HL-60 (cell line): ENCODE measurements around the gene CYP26A1.

Source experiments
- CTCF ChIP-seq: IDR thresholded peaks from one replicate; pipeline ENCODE4 v1.5.1; 2011; ENCODE audit warnings: low read length, control low read depth, inconsistent platforms; ENCODE audit not compliant: insufficient read depth
- POLR2AphosphoS5 ChIP-seq: IDR thresholded peaks from 2 replicates; pipeline ENCODE4 v1.6.1; 2012; ENCODE audit warnings: low read depth
- SPI1 ChIP-seq: IDR thresholded peaks from 2 replicates; pipeline ENCODE4 v1.6.1; 2012; ENCODE audit warnings: low read depth, mild to moderate bottlenecking, borderline replicate concordance
- TF ChIP-seq, protein P1 (sequence below): IDR thresholded peaks from 2 replicates; pipeline ENCODE4 v1.6.1; 2012; ENCODE audit warnings: low read depth; ENCODE audit not compliant: insufficient replicate concordance

- TF ChIP-seq POLR2AphosphoS5, result no peak
- no peak for TF ChIP-seq CTCF
- TF ChIP-seq, protein P1, sequence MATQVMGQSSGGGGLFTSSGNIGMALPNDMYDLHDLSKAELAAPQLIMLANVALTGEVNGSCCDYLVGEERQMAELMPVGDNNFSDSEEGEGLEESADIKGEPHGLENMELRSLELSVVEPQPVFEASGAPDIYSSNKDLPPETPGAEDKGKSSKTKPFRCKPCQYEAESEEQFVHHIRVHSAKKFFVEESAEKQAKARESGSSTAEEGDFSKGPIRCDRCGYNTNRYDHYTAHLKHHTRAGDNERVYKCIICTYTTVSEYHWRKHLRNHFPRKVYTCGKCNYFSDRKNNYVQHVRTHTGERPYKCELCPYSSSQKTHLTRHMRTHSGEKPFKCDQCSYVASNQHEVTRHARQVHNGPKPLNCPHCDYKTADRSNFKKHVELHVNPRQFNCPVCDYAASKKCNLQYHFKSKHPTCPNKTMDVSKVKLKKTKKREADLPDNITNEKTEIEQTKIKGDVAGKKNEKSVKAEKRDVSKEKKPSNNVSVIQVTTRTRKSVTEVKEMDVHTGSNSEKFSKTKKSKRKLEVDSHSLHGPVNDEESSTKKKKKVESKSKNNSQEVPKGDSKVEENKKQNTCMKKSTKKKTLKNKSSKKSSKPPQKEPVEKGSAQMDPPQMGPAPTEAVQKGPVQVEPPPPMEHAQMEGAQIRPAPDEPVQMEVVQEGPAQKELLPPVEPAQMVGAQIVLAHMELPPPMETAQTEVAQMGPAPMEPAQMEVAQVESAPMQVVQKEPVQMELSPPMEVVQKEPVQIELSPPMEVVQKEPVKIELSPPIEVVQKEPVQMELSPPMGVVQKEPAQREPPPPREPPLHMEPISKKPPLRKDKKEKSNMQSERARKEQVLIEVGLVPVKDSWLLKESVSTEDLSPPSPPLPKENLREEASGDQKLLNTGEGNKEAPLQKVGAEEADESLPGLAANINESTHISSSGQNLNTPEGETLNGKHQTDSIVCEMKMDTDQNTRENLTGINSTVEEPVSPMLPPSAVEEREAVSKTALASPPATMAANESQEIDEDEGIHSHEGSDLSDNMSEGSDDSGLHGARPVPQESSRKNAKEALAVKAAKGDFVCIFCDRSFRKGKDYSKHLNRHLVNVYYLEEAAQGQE, result no peak
- TF ChIP-seq SPI1, result no peak
Measured at GRCh38 chr10:93060887-93061593, 12.7 kb upstream of the CYP26A1 start.
